GM23338 (cell line): ENCODE measurements around the gene KAT2B.

Experiments used
- CREB1 ChIP-seq: fragments of 250-450 bp; sonication (Bioruptor Pico); IDR thresholded peaks from 2 replicates; pipeline ENCODE4 v1.5.0; 2020; ENCODE audit warnings: low read depth, mild to moderate bottlenecking, moderate library complexity
- EZH2 ChIP-seq: fragments of 200-600 bp; sonication (generic); IDR thresholded peaks from one replicate; pipeline ENCODE4 v1.8.0; 2017; ENCODE audit warnings: antibody characterized with exemption, mild to moderate bottlenecking, low read depth; ENCODE audit not compliant: unreplicated experiment
- EZH2phosphoT487 ChIP-seq: fragments of 200-600 bp; sonication (generic); IDR thresholded peaks from one replicate; pipeline ENCODE4 v1.8.1; 2018; ENCODE audit warnings: antibody characterized with exemption; ENCODE audit not compliant: unreplicated experiment
- JUNB ChIP-seq: IDR thresholded peaks from one replicate; pipeline ENCODE4 v1.6.1; 2016; ENCODE audit warnings: antibody characterized with exemption; ENCODE audit not compliant: unreplicated experiment
- POLR2AphosphoS5 ChIP-seq: IDR thresholded peaks from 2 replicates; pipeline ENCODE4 v1.6.1; 2016; ENCODE audit warnings: antibody characterized with exemption, low read depth
- STAT1 ChIP-seq: IDR thresholded peaks from one replicate; pipeline ENCODE4 v1.6.1; 2016; ENCODE audit warnings: antibody characterized with exemption; ENCODE audit not compliant: unreplicated experiment
- ZNF114 ChIP-seq: fragments of 250-450 bp; sonication (Bioruptor Pico); IDR thresholded peaks from 2 replicates; pipeline ENCODE4 v1.5.0; 2020; ENCODE audit warnings: mild to moderate bottlenecking, moderate library complexity
- ZNF331 ChIP-seq: fragments of 250-450 bp; sonication (Bioruptor Pico); IDR thresholded peaks from 2 replicates; pipeline ENCODE4 v1.5.0; 2020; ENCODE audit warnings: low read depth, mild to moderate bottlenecking, moderate library complexity
- TF ChIP-seq, protein P1 (sequence below), 2 experiments: fragments of 200-600 bp in 1 of 2; sonication (generic) in 1 of 2; conservative IDR thresholded peaks; 2 replicates each; pipeline versions ENCODE4 v1.5.1 to v1.6.1; 2016 to 2017; ENCODE audit warnings: antibody characterized with exemption in 2 of 2, low read depth in 2 of 2, mild to moderate bottlenecking in 2 of 2, moderate library complexity in 1 of 2
- TF ChIP-seq, protein P2 (sequence below): IDR thresholded peaks from one replicate; pipeline ENCODE4 v1.6.1; 2018; ENCODE audit warnings: antibody characterized with exemption; ENCODE audit not compliant: unreplicated experiment
- TF ChIP-seq, protein P3 (sequence below): IDR thresholded peaks from 2 replicates; pipeline ENCODE4 v1.6.1; 2016; ENCODE audit warnings: antibody characterized with exemption

DNA sequence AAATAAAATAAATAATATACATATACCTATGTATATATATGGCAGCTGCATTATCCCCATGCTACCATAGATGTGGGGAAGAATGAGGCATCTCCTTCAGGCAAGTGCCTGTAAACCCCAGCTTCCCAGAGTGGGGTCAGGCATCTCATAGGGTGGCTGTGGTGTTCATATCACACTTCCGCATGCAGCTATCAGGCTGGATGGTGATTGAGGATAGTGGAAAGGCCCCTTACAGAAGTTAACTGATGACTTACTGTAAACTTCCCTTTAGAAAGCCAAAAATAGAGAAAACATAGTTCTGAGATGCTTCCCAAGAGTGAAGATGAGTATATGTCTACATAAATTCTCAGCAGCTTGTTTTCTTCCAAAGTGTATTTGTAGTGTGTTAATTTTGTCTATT is 24.7 kb upstream of the KAT2B start:
- TF ChIP-seq, protein P1, sequence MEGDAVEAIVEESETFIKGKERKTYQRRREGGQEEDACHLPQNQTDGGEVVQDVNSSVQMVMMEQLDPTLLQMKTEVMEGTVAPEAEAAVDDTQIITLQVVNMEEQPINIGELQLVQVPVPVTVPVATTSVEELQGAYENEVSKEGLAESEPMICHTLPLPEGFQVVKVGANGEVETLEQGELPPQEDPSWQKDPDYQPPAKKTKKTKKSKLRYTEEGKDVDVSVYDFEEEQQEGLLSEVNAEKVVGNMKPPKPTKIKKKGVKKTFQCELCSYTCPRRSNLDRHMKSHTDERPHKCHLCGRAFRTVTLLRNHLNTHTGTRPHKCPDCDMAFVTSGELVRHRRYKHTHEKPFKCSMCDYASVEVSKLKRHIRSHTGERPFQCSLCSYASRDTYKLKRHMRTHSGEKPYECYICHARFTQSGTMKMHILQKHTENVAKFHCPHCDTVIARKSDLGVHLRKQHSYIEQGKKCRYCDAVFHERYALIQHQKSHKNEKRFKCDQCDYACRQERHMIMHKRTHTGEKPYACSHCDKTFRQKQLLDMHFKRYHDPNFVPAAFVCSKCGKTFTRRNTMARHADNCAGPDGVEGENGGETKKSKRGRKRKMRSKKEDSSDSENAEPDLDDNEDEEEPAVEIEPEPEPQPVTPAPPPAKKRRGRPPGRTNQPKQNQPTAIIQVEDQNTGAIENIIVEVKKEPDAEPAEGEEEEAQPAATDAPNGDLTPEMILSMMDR (conservative IDR thresholded peaks at IDR 0.05; ENCODE audit: low read depth in 2 of 2): no peak
- no peak for TF ChIP-seq JUNB
- no peak for TF ChIP-seq POLR2AphosphoS5
- TF ChIP-seq, protein P2, sequence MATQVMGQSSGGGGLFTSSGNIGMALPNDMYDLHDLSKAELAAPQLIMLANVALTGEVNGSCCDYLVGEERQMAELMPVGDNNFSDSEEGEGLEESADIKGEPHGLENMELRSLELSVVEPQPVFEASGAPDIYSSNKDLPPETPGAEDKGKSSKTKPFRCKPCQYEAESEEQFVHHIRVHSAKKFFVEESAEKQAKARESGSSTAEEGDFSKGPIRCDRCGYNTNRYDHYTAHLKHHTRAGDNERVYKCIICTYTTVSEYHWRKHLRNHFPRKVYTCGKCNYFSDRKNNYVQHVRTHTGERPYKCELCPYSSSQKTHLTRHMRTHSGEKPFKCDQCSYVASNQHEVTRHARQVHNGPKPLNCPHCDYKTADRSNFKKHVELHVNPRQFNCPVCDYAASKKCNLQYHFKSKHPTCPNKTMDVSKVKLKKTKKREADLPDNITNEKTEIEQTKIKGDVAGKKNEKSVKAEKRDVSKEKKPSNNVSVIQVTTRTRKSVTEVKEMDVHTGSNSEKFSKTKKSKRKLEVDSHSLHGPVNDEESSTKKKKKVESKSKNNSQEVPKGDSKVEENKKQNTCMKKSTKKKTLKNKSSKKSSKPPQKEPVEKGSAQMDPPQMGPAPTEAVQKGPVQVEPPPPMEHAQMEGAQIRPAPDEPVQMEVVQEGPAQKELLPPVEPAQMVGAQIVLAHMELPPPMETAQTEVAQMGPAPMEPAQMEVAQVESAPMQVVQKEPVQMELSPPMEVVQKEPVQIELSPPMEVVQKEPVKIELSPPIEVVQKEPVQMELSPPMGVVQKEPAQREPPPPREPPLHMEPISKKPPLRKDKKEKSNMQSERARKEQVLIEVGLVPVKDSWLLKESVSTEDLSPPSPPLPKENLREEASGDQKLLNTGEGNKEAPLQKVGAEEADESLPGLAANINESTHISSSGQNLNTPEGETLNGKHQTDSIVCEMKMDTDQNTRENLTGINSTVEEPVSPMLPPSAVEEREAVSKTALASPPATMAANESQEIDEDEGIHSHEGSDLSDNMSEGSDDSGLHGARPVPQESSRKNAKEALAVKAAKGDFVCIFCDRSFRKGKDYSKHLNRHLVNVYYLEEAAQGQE: no peak
- no peak for TF ChIP-seq EZH2
- TF ChIP-seq, protein P3, sequence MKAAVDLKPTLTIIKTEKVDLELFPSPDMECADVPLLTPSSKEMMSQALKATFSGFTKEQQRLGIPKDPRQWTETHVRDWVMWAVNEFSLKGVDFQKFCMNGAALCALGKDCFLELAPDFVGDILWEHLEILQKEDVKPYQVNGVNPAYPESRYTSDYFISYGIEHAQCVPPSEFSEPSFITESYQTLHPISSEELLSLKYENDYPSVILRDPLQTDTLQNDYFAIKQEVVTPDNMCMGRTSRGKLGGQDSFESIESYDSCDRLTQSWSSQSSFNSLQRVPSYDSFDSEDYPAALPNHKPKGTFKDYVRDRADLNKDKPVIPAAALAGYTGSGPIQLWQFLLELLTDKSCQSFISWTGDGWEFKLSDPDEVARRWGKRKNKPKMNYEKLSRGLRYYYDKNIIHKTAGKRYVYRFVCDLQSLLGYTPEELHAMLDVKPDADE: no peak
- TF ChIP-seq EZH2phosphoT487: no peak
- no peak for TF ChIP-seq CREB1 (CRISPR knock-in tag)
- TF ChIP-seq ZNF114 (CRISPR knock-in tag): no peak
- TF ChIP-seq ZNF331: no peak
- TF ChIP-seq STAT1: no peak
